MCF 10A (cell line): ENCODE measurements around the gene LAMB4. TPM values are rescaled to one million over a fixed set of nuclear protein-coding genes. Genes with fewer than 3 reads are reported as not detected.

Experiments used
- Bru-seq: library from RNA; stranded (reverse); fragments of 400-500 nt; gene quantifications from one replicate; lab custom pipeline; 2021; lab: Mats Ljungman, UMichigan
- BruChase-seq, 2 experiments: library from RNA; stranded (reverse); fragments of 400-500 nt; gene quantifications; one replicate each; lab custom pipeline; 2021; lab: Mats Ljungman, UMichigan
- BruUV-seq: library from RNA; stranded (reverse); fragments of 400-500 nt; replicated peaks from 2 replicates; lab custom pipeline; 2021; lab: Mats Ljungman, UMichigan
- CTCF ChIA-PET: fragments of 300-600 bp; sonication (Branson Sonifier 250); formaldehyde crosslinking; extraction: SDS; loops from one replicate; lab custom pipeline; 2021; ENCODE audit warnings: antibody characterized with exemption, inconsistent platforms; lab: Yijun Ruan, JAX
- POLR2A ChIA-PET: fragments of 300-600, 350-650 bp; sonication (Branson Sonifier 250); formaldehyde crosslinking; extraction: SDS; loops from one replicate; lab custom pipeline; 2020; ENCODE audit warnings: antibody characterized with exemption, inconsistent platforms; lab: Yijun Ruan, JAX
- DNase-seq: peaks from one replicate; pipeline ENCODE4 v3.0.0-alpha.2; 2018; ENCODE audit not compliant: unreplicated experiment
- H3K27ac Mint-ChIP-seq: one replicate; pipeline ENCODE4 v1.8.0; 2022; ENCODE audit warnings: mild to moderate bottlenecking, low read depth, mixed read lengths; ENCODE audit not compliant: unreplicated experiment
- H3K27me3 Mint-ChIP-seq: one replicate; pipeline ENCODE4 v1.8.0; 2022; ENCODE audit warnings: mixed read lengths; ENCODE audit not compliant: insufficient read depth, unreplicated experiment
- H3K36me3 Mint-ChIP-seq: one replicate; pipeline ENCODE4 v1.8.0; 2022; ENCODE audit warnings: mild to moderate bottlenecking, moderate library complexity, mixed read lengths; ENCODE audit not compliant: insufficient read depth, unreplicated experiment
- H3K4me1 Mint-ChIP-seq: one replicate; pipeline ENCODE4 v1.8.0; 2022; ENCODE audit warnings: mixed read lengths; ENCODE audit not compliant: insufficient read depth, unreplicated experiment
- H3K4me3 Mint-ChIP-seq: one replicate; pipeline ENCODE4 v1.8.0; 2022; ENCODE audit warnings: mild to moderate bottlenecking, moderate library complexity, mixed read lengths; ENCODE audit not compliant: unreplicated experiment
- H3K9me3 Mint-ChIP-seq: one replicate; pipeline ENCODE4 v1.8.0; 2022; ENCODE audit warnings: mixed read lengths; ENCODE audit not compliant: unreplicated experiment
- intact Hi-C: fragments of 100-400 bp; cut with micrococcal nuclease; formaldehyde crosslinking; loops from 2 replicates; pipeline ENCODE4 v1.14.1; 2022
- long read RNA-seq: library from polyadenylated mRNA; stranded (forward); transcript quantifications from one replicate; pipeline ENCODE4 v2.0.0, GENCODE V29; 2022
- total RNA-seq: library from RNA; stranded (reverse); gene quantifications from 2 replicates; pipeline ENCODE4 v1.2.3, GENCODE V29; 2022
- TF ChIP-seq, protein P1 (sequence below): fragments of 200-600 bp; IDR thresholded peaks from one replicate; pipeline ENCODE4 v1.8.0; 2022; ENCODE audit warnings: antibody characterized with exemption, mild to moderate bottlenecking; ENCODE audit not compliant: unreplicated experiment

Gene LAMB4, protein sequence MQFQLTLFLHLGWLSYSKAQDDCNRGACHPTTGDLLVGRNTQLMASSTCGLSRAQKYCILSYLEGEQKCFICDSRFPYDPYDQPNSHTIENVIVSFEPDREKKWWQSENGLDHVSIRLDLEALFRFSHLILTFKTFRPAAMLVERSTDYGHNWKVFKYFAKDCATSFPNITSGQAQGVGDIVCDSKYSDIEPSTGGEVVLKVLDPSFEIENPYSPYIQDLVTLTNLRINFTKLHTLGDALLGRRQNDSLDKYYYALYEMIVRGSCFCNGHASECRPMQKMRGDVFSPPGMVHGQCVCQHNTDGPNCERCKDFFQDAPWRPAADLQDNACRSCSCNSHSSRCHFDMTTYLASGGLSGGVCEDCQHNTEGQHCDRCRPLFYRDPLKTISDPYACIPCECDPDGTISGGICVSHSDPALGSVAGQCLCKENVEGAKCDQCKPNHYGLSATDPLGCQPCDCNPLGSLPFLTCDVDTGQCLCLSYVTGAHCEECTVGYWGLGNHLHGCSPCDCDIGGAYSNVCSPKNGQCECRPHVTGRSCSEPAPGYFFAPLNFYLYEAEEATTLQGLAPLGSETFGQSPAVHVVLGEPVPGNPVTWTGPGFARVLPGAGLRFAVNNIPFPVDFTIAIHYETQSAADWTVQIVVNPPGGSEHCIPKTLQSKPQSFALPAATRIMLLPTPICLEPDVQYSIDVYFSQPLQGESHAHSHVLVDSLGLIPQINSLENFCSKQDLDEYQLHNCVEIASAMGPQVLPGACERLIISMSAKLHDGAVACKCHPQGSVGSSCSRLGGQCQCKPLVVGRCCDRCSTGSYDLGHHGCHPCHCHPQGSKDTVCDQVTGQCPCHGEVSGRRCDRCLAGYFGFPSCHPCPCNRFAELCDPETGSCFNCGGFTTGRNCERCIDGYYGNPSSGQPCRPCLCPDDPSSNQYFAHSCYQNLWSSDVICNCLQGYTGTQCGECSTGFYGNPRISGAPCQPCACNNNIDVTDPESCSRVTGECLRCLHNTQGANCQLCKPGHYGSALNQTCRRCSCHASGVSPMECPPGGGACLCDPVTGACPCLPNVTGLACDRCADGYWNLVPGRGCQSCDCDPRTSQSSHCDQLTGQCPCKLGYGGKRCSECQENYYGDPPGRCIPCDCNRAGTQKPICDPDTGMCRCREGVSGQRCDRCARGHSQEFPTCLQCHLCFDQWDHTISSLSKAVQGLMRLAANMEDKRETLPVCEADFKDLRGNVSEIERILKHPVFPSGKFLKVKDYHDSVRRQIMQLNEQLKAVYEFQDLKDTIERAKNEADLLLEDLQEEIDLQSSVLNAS (N-terminal part only)
- total RNA-seq = 0.35 TPM in 1 of 2 replicates, not detected in the other
- Bru-seq, nascent RNA = percentile 9 among the genes with signal in this experiment
- BruChase-seq, experiment 1, labeled RNA remaining after a 6-hour chase = percentile 14 among the genes with signal in this experiment
- percentile 13 among the genes with signal in this experiment for BruChase-seq, experiment 2, labeled RNA remaining after a 2-hour chase
- long read RNA-seq, partial matches to known transcripts = 1 of 1 reads
- long read RNA-seq, other reads (novel, unspliced or antisense) = 0 of 1 reads

DNA sequence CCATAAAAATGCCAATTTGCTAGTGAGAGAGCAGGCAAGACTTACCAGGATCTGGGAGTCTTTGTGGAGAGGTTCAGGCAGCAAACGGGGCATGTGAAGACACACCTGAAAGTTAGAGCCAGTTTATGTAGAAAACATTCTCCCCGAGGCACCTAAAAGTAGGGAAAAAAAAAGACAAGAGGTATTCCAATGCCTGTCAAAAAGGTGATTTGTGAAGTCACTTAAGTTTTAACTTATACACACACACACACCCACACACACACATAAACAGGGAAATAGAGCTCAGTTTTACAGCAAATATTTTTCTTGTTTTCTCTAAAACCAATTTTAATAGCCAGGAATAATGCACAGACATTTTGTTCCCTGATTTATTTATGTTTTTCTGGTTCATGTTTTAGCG is at the start of gene LAMB4:
Gene LAMB4, minus strand, starts transcription at position 101 of the 400 bp plus-strand sequence. CDS start 7,197 bp downstream, outside the sequence.
- Mint-ChIP-seq H3K27me3 (no peaks in the 10 kb centered on the region), H3K4me1 (peaks cover 6% of the 10 kb centered on the region), H3K9me3 (no peaks in the 10 kb centered on the region), H3K36me3 (no peaks in the 10 kb centered on the region), H3K27ac (no peak within 1 kb of the TSS), H3K4me3 (no peak within 1 kb of the TSS)
- DNase-seq = no peak
- TF ChIP-seq, protein P1, sequence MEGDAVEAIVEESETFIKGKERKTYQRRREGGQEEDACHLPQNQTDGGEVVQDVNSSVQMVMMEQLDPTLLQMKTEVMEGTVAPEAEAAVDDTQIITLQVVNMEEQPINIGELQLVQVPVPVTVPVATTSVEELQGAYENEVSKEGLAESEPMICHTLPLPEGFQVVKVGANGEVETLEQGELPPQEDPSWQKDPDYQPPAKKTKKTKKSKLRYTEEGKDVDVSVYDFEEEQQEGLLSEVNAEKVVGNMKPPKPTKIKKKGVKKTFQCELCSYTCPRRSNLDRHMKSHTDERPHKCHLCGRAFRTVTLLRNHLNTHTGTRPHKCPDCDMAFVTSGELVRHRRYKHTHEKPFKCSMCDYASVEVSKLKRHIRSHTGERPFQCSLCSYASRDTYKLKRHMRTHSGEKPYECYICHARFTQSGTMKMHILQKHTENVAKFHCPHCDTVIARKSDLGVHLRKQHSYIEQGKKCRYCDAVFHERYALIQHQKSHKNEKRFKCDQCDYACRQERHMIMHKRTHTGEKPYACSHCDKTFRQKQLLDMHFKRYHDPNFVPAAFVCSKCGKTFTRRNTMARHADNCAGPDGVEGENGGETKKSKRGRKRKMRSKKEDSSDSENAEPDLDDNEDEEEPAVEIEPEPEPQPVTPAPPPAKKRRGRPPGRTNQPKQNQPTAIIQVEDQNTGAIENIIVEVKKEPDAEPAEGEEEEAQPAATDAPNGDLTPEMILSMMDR = no peak
- BruUV-seq = no TSS peak
- CTCF ChIA-PET = interaction anchor here (0.9 to 4.5 kb wide), 4 partner anchors 15 to 61 kb away, joined by 3 to 36 read pairs (median 6); no protein-coding TSS in a partner anchor
- intact Hi-C loops = no loop called here
- POLR2A ChIA-PET = interaction anchor here (0.9 to 1.4 kb wide), 9 partner anchors 10 to 181 kb away, joined by 3 read pairs; no protein-coding TSS in a partner anchor

DNA sequence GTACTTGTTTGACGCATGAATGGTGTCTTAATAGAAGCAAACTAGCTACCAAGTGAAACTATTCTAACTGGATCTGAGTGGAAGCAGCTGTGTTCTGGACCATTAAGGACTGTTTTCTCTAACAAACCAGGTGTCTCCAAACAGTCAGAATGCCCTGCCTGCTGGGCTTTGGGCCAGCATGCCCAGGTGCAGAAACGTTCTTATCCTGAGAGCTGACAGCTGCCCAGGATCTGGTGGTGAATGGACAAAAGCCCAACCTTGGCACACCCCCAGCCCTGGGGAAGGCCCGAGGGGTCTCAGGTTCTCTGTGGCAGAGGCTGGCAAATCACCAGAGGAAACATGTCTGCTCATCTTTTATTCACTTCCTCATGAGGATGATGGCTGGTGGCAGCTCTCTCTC is 48.2 kb upstream of the LAMB4 start:
- H3K36me3 Mint-ChIP-seq = no peaks in the 10 kb centered on the region
- H3K9me3 Mint-ChIP-seq = no peaks in the 10 kb centered on the region
- no peak overlapping the region for H3K4me3 Mint-ChIP-seq
- H3K27me3 Mint-ChIP-seq = peaks cover 18% of the 10 kb centered on the region
- POLR2A ChIA-PET = interaction anchor here (0.6 kb wide), 1 partner anchor 319 kb away, joined by 3 read pairs; no protein-coding TSS in a partner anchor
- intact Hi-C loops = no loop called here
- TF ChIP-seq, protein P1 = no peak
- no peak for DNase-seq
- CTCF ChIA-PET = interaction anchor here (0.5 to 4.5 kb wide), 12 partner anchors 10 to 419 kb away, joined by 3 to 38 read pairs (median 4); no protein-coding TSS in a partner anchor
- no peaks in the 10 kb centered on the region for H3K4me1 Mint-ChIP-seq
- BruUV-seq = no TSS peak
- no peak overlapping the region for H3K27ac Mint-ChIP-seq

DNA sequence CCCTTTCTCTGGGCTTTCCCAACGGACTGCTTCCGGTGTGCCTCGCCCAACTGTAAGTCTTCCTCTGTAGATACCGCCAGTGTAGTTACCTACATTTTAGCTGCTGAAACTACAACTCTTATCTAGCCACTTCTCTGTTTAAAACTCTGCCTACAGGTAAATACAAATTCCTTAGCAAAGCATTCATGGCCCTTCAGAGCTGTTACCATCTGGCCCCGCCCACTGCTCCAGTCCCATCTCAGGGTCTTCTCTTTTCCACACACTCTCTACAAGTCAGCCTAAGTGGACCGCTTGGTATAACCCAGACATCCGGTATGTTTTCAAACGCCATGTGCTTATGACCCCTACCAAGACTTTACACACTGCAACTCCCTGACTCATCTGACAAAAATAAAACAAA is 41.0 kb upstream of the LAMB4 start:
- TF ChIP-seq, protein P1 = no peak
- POLR2A ChIA-PET = interaction anchor here (1.3 kb wide), 1 partner anchor 13 kb away, joined by 6 read pairs; no protein-coding TSS in a partner anchor
- no peaks in the 10 kb centered on the region for H3K9me3 Mint-ChIP-seq
- H3K36me3 Mint-ChIP-seq = no peaks in the 10 kb centered on the region
- no peaks in the 10 kb centered on the region for H3K27me3 Mint-ChIP-seq
- intact Hi-C loops = no loop called here
- DNase-seq = no peak
- BruUV-seq = no TSS peak
- CTCF ChIA-PET = interaction anchor here (0.6 to 1.1 kb wide), 4 partner anchors 10 to 326 kb away, joined by 3 to 5 read pairs (median 4); no protein-coding TSS in a partner anchor
- H3K27ac Mint-ChIP-seq = no peak overlapping the region
- no peak overlapping the region for H3K4me3 Mint-ChIP-seq
- H3K4me1 Mint-ChIP-seq = no peaks in the 10 kb centered on the region
